GM12872 (cell line): ENCODE measurements around the gene DPH6.

Experiments
- CTCF ChIP-seq: IDR thresholded peaks from 3 replicates; pipeline ENCODE4 v1.5.1; 2011; ENCODE audit warnings: low read depth, mild to moderate bottlenecking, low read length, moderate library complexity; ENCODE audit not compliant: insufficient read depth

The DPH6 gene

GRCh38 chr15:35466476-35466875, 79.5 kb downstream of the DPH6 start:
- TF ChIP-seq CTCF, result no peak

DNA sequence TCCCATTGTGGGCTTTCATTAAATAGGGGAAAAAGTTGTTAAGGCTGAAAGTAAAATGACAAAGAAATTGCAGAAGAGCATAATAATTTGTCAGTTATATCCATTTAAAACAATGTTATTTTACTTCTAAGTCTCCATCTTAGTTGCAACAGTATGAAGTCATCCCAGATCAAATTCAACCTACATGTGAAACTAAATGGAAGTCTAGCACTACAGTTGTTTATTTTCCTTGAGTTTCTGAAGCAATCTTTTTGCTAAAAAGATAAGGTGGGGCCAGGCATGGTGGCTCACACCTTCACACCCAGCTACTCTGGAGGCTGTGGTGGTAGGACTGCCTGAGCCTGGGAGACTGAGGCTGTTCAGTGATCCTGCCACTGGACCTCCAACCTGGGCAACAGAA, 80.2 kb downstream of the DPH6 start:
- TF ChIP-seq CTCF, result no peak

- no peak for TF ChIP-seq CTCF
Measured at GRCh38 chr15:35460616-35461015, 85.3 kb downstream of the DPH6 start.

DNA sequence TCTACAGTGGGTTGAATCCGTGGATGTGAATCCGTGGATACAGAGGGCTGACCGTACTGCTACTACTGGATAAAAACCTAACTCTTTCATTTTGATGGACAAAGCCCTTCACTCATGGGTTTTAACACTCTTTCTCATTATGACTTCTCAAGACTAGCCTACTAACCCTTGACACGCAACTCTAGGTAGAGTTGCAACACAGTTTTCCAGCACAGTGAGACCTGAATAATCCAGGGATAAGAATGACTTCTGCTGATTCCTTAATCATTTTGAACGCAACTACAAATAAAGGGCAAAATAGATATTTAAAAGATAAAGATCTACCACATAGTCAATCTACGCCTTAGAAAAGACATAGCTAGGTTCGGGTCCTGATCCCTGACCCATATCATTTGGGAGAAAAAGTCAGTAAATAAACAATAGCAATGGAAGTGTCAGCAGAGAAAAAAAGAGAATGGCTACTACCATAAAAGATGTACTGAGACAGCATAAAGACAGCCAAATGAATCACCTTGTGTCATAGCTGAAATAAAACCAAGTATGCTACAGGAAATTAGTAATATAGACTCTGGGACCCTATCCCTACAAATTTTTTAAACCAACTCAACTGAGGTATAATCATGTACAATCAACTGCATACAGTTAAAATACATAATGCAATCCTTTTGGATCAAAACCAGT, 87.6 kb downstream of the DPH6 start:
- TF ChIP-seq CTCF, result no peak

DNA sequence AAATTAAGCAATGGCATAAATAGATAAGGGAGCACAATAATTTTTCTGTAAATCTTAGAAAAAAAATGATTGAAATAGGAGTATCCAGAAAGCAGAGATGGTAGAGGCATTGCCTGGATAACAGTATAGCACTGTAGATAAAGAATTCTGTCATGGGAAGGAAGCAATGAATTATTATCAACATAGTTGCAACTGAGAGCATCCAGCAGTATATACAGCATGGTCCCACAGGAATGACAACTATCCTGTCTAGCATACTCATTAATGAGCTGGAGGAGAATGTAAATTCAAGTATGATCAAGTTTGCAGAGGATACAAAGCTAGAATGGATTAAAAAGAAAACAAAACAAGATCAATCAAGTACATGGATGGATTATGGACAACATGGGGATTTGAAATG, 90.8 kb downstream of the DPH6 start:
- no peak for TF ChIP-seq CTCF

DNA sequence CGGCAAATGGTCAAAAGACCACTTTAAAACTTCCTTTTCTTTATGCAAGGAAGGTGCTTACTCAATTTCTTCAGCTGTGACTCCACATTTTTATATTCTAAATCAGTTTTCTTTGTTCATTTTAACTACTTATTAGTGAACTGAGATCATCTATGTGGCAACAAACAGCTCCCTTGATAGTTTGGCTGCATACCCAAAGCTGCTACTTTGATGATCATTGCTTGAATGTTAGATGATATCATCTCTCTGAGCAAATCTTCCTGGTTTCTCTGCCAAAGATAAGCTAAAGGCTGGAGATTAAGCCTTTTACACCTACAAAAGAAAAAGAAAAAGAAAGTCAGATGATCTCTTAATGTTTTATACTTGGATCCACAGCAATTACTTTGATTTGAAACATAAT, 95.5 kb downstream of the DPH6 start:
- no peak for TF ChIP-seq CTCF

DNA sequence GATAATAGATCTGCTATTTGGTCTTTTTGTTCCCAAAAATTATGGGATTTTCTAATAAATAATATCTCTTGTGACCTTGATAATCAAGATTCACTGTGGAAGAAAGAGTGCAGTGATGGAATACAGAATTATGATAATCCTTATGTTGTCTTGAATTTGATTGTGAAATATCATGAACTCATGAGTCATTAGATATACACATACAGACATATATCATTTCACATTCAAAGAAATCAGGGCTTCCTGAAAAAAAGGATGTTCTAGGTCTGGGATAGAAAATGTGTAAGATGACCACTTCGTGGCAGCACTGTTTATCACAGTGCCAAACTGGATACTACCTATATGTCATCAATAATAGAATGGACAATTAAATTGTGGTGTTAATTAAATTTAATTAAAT, 97.7 kb downstream of the DPH6 start:
- no peak for TF ChIP-seq CTCF

DNA sequence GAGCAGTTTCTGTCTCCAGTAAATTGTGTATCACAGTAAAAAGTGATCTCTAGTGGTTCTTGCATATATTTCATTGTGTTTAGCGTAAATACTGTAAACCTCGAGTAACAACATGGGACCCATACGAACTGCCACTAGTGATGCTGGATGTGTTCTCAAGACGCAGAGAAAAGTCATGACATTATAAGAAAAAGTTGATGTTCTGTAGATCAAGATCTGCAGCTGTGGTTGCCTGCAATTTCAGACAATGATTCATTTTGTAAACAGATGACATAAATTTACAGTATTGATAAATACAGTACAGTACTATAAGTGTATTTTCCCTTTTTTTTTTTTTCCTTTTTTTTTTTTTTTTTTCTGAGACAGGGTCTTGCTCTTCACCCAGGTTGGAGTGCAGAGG, 100.1 kb downstream of the DPH6 start:
- no peak for TF ChIP-seq CTCF
